Lower leg skin (tissue), 3 donors: Measurements from ENCODE around the gene FGG.

Source experiments
- CTCF ChIP-seq, 3 donors: fragments of 450-650 bp; IDR thresholded peaks; one replicate each; pipeline ENCODE4 v1.5.1; 2016; ENCODE audit warnings: antibody characterized with exemption in 3 of 3, mild to moderate bottlenecking in 3 of 3, moderate library complexity in 2 of 3
- POLR2A ChIP-seq, 2 donors: fragments of 450-650 bp; IDR thresholded peaks; one replicate each; pipeline ENCODE4 v1.6.1; 2016 to 2017; ENCODE audit warnings: antibody characterized with exemption in 2 of 2, mild to moderate bottlenecking in 1 of 2, moderate library complexity in 1 of 2

- no peak for TF ChIP-seq CTCF (IDR thresholded peaks at IDR 0.05)
- no peak for TF ChIP-seq POLR2A (IDR thresholded peaks at IDR 0.05)
These were observed 28.2 kb downstream of the FGG start for GRCh38 chr4:154584259-154584658.
